ENCODE measurements around the gene POPDC3. TPM values are rescaled to one million over a fixed set of nuclear protein-coding genes. Genes with fewer than 3 reads are reported as not detected.

Gene POPDC3
- total RNA-seq, 4 donors from 2014 or later, result 0.79 to 1.8 TPM; not detected in 2

- DNase-seq, result no peak
- no peak overlapping the region for H3K4me3 ChIP-seq
- H3K36me3 ChIP-seq, result no peaks in the 10 kb centered on the region
- no peaks in the 10 kb centered on the region for H3K4me1 ChIP-seq
- 80 to 87% methylated on average over 6 of the region's 6 CpGs for WGBS, 2 donors (ENCODE audit: low coverage in 1 of 2)
- intact Hi-C loops (cut with DNase I; ENCODE audit: low total_unique reads) (no loop called here), in situ Hi-C loops (cut with MboI; ENCODE audit: low pct_ligation_motif_present in 1 of 4, low pct_unique_long_range_greater_than_20kb in 1 of 4, low sequenced_read_pairs in 3 of 4) (no loop called here)
- no peak overlapping the region for H3K27ac ChIP-seq
- no peaks in the 10 kb centered on the region for H3K9me3 ChIP-seq
- H3K27me3 ChIP-seq, result no peaks in the 10 kb centered on the region
- TF ChIP-seq EP300 (IDR thresholded peaks at IDR 0.05; ENCODE audit: low read depth) (no peak), POLR2AphosphoS5 (IDR thresholded peaks at IDR 0.05) (no peak), CTCF (IDR thresholded peaks at IDR 0.05) (no peak), POLR2A (IDR thresholded peaks at IDR 0.05) (no peak)
These were observed 20.4 kb upstream of the POPDC3 start for GRCh38 chr6:105200133-105200730.

- no peak for DNase-seq
- no peak for TF ChIP-seq CTCF (IDR thresholded peaks at IDR 0.05)
- TF ChIP-seq POLR2A (IDR thresholded peaks at IDR 0.05), result no peak
- no peak for TF ChIP-seq EP300 (IDR thresholded peaks at IDR 0.05; ENCODE audit: low read depth)
- TF ChIP-seq POLR2AphosphoS5 (IDR thresholded peaks at IDR 0.05), result no peak
- in situ Hi-C loops (cut with MboI; ENCODE audit: low pct_ligation_motif_present in 1 of 4, low pct_unique_long_range_greater_than_20kb in 1 of 4, low sequenced_read_pairs in 3 of 4) (no loop called here), intact Hi-C loops (cut with DNase I; ENCODE audit: low total_unique reads) (no loop called here)
- H3K4me1 ChIP-seq, result no peaks in the 10 kb centered on the region
- H3K27ac ChIP-seq, result no peak overlapping the region
- H3K36me3 ChIP-seq, result no peaks in the 10 kb centered on the region
- no peaks in the 10 kb centered on the region for H3K27me3 ChIP-seq
- H3K4me3 ChIP-seq, result no peak overlapping the region
- no peaks in the 10 kb centered on the region for H3K9me3 ChIP-seq
- 56 to 100% methylated on average over 2 to 6 of the region's 6 CpGs for WGBS, 2 donors (ENCODE audit: low coverage in 1 of 2)
These were observed 19.9 kb upstream of the POPDC3 start for GRCh38 chr6:105199711-105200110.

- Histone ChIP-seq H3K27ac (no peak overlapping the region), H3K4me1 (no peaks in the 10 kb centered on the region), H3K9me3 (no peaks in the 10 kb centered on the region), H3K36me3 (no peaks in the 10 kb centered on the region), H3K27me3 (no peaks in the 10 kb centered on the region), H3K4me3 (no peak overlapping the region)
- WGBS, 2 donors (ENCODE audit: low coverage in 1 of 2), result 89 to 100% methylated on average over 2 of the region's 2 CpGs
- TF ChIP-seq CTCF (IDR thresholded peaks at IDR 0.05), result no peak
- TF ChIP-seq EP300 (IDR thresholded peaks at IDR 0.05; ENCODE audit: low read depth), result no peak
- no peak for TF ChIP-seq POLR2AphosphoS5 (IDR thresholded peaks at IDR 0.05)
- no peak for DNase-seq
- intact Hi-C loops (cut with DNase I; ENCODE audit: low total_unique reads) (no loop called here), in situ Hi-C loops (cut with MboI; ENCODE audit: low pct_ligation_motif_present in 1 of 4, low pct_unique_long_range_greater_than_20kb in 1 of 4, low sequenced_read_pairs in 3 of 4) (no loop called here)
These were observed 16.3 kb upstream of the POPDC3 start for GRCh38 chr6:105196076-105196475.

GRCh38 chr6:105194591-105194990 is 14.8 kb upstream of the POPDC3 start:
- in situ Hi-C loops (cut with MboI; ENCODE audit: low pct_ligation_motif_present in 1 of 4, low pct_unique_long_range_greater_than_20kb in 1 of 4, low sequenced_read_pairs in 3 of 4) (no loop called here), intact Hi-C loops (cut with DNase I; ENCODE audit: low total_unique reads) (no loop called here)
- Histone ChIP-seq H3K4me3 (no peak overlapping the region), H3K36me3 (no peaks in the 10 kb centered on the region), H3K27ac (no peak overlapping the region), H3K4me1 (no peaks in the 10 kb centered on the region), H3K27me3 (no peaks in the 10 kb centered on the region), H3K9me3 (no peaks in the 10 kb centered on the region)
- 68 to 74% methylated on average over 3 of the region's 3 CpGs for WGBS, 2 donors (ENCODE audit: low coverage in 1 of 2)
- TF ChIP-seq CTCF (IDR thresholded peaks at IDR 0.05), result no peak
- no peak for TF ChIP-seq POLR2A (IDR thresholded peaks at IDR 0.05)
- no peak for TF ChIP-seq EP300 (IDR thresholded peaks at IDR 0.05; ENCODE audit: low read depth)
- no peak for TF ChIP-seq POLR2AphosphoS5 (IDR thresholded peaks at IDR 0.05)
- no peak for DNase-seq

Data from transverse colon (tissue), 4 donors.